ENCODE measurements around the gene TM7SF2.
"Not testable (repeated sequence)": the region's sequence is repeated elsewhere in the genome, so short reads cannot be mapped to it uniquely, and the experiment has no call there.

TM7SF2 gene

DNA sequence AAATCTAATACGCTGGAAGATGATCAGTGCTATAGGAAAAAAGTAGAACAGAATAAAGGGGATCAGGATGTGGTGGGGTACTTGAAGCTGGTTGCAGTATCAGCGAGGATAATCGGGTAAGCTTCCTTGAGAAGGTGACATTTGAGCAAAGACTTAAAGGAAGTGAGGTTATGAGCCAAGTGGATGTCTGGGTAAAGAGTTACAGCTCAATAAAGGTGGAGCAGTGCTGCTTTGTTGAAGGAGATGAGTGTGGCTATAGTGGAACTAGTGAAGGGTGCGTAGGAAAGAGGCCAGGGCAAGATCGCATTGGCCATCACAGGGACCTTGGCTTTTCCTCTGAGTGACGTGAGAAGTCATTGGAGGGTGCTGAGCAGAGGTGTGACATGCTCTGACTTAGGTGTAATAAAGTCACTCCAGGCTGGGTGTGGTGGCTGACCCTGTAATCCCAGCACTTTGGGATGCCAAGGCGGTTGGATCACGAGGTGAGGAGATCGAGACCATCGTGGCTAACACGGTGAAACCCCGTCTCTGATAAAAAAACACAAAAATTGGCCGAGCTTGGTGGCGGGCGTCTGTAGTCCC, 24.9 kb downstream of the TM7SF2 start:
- Mint-ChIP-seq H3K27me3 (no peaks in the 10 kb centered on the region), H3K4me3 (peak overlapping the region; percentile 99), H3K9me3 (ENCODE audit: low read depth) (no peaks in the 10 kb centered on the region), H3K36me3 (no peaks in the 10 kb centered on the region), H3K4me1 (ENCODE audit: low read depth) (peaks cover 35% of the 10 kb centered on the region), H3K27ac (peak overlapping the region; percentile 96)

DNA sequence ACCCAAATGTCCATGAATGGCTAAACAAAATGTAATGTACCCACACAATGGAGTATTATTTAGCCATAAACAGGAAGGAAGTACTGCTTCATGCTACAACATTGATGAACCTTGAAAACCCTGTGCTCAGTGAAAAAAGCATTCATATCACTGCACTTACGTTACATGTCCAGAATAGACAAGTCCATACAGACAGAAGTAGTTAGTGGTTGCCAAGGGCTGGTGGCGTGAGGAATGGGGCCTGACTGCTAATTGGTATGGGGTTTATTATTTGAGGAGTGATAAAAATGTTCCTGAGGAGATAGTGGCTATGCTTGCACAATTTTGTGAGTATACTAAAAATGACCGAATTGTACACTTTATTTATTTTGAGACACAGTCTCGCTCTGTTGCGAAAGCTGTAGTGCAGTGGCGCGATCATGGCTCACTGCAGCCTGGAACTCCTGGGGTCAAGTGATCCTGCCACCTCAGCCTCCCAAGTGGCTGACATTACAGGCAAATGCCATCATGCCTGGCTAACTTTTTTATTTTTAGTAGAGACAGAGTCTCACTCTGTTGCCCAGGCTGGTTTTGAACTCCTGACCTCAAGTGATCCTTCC, 30.3 kb downstream of the TM7SF2 start:
- H3K4me1 Mint-ChIP-seq (ENCODE audit: low read depth) = peaks cover 3% of the 10 kb centered on the region
- H3K9me3 Mint-ChIP-seq (ENCODE audit: low read depth) = no peaks in the 10 kb centered on the region
- no peak overlapping the region for H3K4me3 Mint-ChIP-seq
- H3K27me3 Mint-ChIP-seq = no peaks in the 10 kb centered on the region
- no peak overlapping the region for H3K27ac Mint-ChIP-seq
- H3K36me3 Mint-ChIP-seq = no peaks in the 10 kb centered on the region

DNA sequence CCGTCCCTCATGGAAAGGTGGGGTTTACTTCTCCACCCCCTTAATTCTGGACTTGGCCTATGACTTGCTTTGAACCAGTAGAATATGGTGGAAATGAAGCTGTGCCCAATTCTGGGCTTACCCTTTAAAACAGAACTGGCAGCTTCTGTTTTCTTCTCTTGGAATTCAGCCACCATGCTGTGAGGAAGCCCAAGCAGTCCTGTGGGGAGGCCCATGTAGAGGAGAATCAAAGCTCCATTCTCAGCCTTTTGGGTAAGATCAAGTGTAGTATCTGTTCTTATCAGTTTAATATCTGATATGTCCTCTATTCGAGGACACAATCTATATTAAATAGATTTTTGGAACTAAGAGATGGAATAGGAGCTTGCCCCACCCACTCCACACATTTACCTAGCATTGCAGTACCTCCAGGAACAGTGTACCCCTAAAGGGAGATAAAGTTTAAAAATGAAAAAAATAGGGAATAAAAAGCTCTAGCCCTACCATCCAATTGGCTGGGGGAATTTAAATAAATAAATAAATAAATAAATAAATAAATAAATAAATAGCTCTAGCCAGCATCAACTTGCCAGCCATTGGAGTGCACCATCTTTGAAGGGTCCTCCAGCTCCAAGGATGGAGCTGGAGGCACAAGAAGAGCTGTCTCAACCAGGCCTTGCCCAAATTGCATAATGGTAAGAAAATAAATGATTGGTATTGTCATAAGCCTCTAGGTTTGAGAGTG, 35.8 kb downstream of the TM7SF2 start:
- Mint-ChIP-seq H3K4me1 (ENCODE audit: low read depth) (peaks cover 1% of the 10 kb centered on the region), H3K4me3 (no peak overlapping the region), H3K27me3 (peaks cover 2% of the 10 kb centered on the region), H3K36me3 (no peaks in the 10 kb centered on the region), H3K27ac (no peak overlapping the region), H3K9me3 (ENCODE audit: low read depth) (no peaks in the 10 kb centered on the region)

DNA sequence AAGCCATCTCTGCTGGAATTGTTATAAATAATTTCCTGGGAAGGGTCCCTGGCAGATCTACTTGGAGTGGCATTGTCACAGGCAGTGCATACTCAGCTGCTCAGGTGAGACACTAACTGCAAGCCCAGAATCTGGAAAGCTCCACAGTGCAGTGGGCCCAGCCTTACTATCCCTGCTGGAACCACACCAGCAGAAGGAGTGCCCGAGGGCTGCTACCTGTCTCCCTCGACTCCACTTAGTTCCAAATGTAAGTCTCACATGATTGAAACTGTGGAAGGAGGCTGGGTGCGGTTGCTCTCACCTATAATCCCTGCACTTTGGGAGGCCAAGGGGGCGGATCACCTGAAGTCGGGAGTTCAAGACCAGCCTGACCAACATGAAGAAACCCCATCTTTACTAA, 37.0 kb downstream of the TM7SF2 start:
- Mint-ChIP-seq H3K4me3 (no peak overlapping the region), H3K36me3 (no peaks in the 10 kb centered on the region), H3K4me1 (ENCODE audit: low read depth) (peaks cover 1% of the 10 kb centered on the region), H3K9me3 (ENCODE audit: low read depth) (no peaks in the 10 kb centered on the region), H3K27me3 (peaks cover 6% of the 10 kb centered on the region), H3K27ac (no peak overlapping the region)

DNA sequence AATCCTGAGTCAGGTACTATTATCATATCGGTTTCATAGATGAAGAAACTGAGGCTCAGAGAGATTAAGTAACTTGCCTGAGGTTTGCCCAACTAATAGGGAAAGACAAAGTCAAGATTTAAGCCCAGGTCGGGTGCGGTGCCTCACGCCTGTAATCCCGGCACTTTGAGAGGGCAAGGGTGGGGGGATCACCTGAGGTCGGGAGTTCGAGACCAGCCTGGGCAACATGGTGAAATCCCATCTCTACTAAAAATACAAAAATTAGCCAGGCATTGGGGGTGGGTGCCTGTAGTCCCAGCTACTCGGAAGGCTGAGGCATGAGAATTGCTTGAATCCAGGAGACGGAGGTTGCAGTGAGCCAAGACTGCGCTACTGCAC, 38.4 kb downstream of the TM7SF2 start:
- H3K36me3 Mint-ChIP-seq; H3K27me3 Mint-ChIP-seq; H3K4me3 Mint-ChIP-seq; H3K27ac Mint-ChIP-seq; H3K9me3 Mint-ChIP-seq (ENCODE audit: low read depth); H3K4me1 Mint-ChIP-seq (ENCODE audit: low read depth): not testable (repeated sequence)

DNA sequence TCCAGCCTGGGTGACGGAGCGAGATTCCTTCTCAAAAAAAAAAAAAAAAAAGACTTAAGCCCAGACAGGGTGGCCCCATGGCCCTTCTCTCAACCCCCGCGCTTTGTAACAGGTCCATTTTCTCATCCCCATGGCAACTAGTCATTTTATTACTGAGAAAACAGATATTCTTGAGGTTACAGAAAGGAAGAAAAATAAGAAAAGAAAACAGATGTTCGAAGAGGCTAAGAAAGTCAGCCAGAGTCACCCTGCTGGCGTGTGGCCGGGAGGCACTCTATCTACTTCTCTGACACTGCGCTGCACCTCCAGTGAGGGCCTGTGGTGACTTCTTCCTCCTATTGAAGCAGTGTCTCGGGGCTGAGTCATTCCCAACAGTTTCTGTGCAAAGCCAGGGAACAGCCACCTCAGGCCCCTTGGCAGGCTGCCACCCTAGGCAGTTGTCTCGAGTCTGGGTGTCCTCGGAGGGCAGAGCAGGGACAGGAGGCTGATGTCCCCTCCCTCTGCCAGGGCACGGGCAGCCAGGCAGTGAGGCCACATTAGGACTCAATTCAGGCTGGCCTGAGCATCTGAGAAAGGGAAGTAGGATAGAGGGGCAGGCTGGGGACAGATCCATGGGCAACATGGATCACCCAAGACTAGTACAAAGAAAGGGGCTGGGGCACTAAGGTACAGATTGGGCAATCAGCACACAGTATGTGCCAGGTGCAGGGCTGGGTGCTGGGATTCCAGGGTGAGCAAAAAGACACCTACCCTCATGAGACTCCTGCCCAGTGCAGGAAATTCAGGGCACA, 39.0 kb downstream of the TM7SF2 start:
- Mint-ChIP-seq H3K9me3 (ENCODE audit: low read depth) (no peaks in the 10 kb centered on the region), H3K27ac (no peak overlapping the region), H3K4me3 (no peak overlapping the region), H3K4me1 (ENCODE audit: low read depth) (peaks cover 1% of the 10 kb centered on the region), H3K27me3 (peaks cover 6% of the 10 kb centered on the region), H3K36me3 (no peaks in the 10 kb centered on the region)

DNA sequence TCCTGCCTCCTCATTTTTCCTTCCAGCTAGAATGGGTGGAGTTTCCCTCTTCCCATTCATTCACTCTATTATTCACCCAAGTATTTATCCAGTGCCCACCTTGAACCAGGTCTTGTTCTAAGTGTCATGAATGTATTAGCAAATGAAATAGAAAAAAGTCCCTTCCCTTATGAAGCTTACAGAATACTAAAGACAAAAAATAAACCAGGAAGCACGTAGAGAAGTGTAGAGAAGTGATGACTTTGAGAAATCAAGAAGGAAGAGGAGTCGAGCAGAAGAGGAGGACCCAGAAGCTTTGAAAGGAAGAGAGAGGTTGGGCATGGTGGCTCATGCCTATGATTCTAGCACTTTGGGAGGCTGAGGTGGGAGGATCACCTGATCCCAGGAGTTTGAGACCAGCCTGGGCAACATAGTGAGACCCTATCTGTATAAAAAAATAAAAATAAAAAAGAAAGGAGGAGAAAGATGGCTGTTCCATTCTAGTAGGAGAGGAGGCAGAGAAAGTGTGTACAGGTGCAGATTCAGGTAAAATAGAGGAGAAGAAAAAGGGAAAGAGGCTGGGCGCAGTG, 39.7 kb downstream of the TM7SF2 start:
- no peaks in the 10 kb centered on the region for H3K36me3 Mint-ChIP-seq
- no peaks in the 10 kb centered on the region for H3K9me3 Mint-ChIP-seq (ENCODE audit: low read depth)
- H3K4me3 Mint-ChIP-seq = no peak overlapping the region
- peaks cover 1% of the 10 kb centered on the region for H3K4me1 Mint-ChIP-seq (ENCODE audit: low read depth)
- peaks cover 6% of the 10 kb centered on the region for H3K27me3 Mint-ChIP-seq
- no peak overlapping the region for H3K27ac Mint-ChIP-seq

DNA sequence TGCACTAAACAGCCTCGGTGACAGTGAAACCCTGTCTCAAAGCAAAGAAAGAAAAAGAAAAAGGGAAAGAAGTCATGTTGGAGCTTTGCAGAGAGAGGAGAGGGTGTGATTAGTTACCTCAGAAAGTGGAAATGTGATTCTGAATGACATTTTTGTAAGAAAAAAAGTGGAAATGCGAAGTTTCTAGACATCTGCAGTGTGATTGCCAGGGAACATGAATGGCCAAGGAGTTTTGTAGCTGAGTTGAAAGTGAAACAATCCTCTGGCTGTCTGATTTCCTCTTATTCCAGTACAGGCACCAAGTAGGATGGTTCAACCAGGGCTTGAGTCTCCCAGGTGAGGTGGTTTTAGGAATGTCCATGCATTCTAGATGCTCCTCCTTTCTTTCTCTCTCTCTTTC, 40.5 kb downstream of the TM7SF2 start:
- Mint-ChIP-seq H3K27me3 (peaks cover 6% of the 10 kb centered on the region), H3K27ac (no peak overlapping the region), H3K36me3 (no peaks in the 10 kb centered on the region), H3K9me3 (ENCODE audit: low read depth) (no peaks in the 10 kb centered on the region), H3K4me1 (ENCODE audit: low read depth) (peaks cover 1% of the 10 kb centered on the region), H3K4me3 (no peak overlapping the region)

DNA sequence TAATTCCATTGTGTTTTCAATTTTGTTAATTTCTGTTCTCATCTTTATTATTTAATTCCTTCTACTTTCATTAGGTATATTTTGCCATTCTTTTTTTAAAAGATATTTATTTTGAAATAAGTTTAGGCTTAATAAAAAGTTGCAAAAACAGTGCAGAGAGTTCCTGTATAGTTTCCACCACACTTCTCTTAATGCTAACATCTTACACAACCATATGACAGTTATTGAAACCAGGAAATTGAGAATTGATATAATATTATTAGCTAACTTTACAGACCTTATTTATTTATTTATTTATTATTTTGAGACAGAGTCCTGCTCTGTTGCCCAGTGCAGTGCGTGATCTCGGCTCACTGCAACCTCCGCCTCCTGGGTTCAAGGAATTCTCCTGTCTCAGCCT, 44.6 kb downstream of the TM7SF2 start:
- no peak overlapping the region for H3K4me3 Mint-ChIP-seq

DNA sequence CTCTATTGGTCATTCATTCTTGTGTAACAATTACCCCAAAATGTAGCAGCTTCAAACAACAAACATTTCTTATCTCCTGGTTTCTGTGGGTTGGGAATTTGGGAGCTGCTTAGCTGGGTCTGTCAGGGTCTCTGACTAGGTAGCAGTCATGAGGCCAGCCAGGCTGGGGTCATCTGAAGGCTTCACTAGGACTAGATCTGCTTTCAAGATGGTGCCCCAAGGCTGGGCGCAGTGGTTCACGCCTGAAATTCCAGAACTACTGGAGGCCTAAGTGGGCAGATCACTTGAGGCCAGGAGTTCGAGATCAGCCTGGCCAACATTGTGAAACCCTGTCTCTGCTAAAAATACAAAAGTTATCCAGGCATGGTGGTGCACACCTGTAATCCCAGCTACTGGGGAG, 45.3 kb downstream of the TM7SF2 start:
- Mint-ChIP-seq H3K9me3 (ENCODE audit: low read depth) (no peaks in the 10 kb centered on the region), H3K36me3 (no peaks in the 10 kb centered on the region), H3K4me1 (ENCODE audit: low read depth) (peaks cover 1% of the 10 kb centered on the region), H3K27me3 (peaks cover 5% of the 10 kb centered on the region), H3K4me3 (no peak overlapping the region), H3K27ac (no peak overlapping the region)

More for the DNA sequence above, 44.6 kb downstream of the TM7SF2 start:
- Mint-ChIP-seq H3K27ac (no peak overlapping the region), H3K9me3 (ENCODE audit: low read depth) (no peaks in the 10 kb centered on the region), H3K27me3 (peaks cover 7% of the 10 kb centered on the region), H3K4me1 (ENCODE audit: low read depth) (peaks cover 1% of the 10 kb centered on the region), H3K36me3 (no peaks in the 10 kb centered on the region)

DNA sequence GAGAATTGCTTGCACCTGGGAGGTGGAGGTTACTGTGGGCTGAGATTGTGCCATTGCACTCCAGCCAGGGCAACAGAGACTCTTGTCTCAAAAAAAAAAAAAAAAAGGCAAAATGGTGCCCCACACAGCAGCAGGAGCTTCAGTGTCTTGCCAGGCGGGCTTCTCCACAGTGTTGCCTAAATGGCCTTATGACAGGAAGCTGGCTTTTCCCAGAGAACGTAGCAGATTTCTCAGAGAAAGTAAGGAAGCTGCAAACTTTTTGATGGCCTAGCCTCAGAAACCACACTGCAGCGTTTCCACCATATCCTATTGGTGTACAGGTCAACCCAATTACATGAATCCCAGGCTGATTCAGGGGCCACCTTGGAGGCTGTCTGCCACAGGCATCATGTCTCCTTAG, 45.7 kb downstream of the TM7SF2 start:
- Mint-ChIP-seq H3K9me3 (ENCODE audit: low read depth) (no peaks in the 10 kb centered on the region), H3K27me3 (peaks cover 5% of the 10 kb centered on the region), H3K27ac (no peak overlapping the region), H3K36me3 (no peaks in the 10 kb centered on the region), H3K4me3 (no peak overlapping the region), H3K4me1 (ENCODE audit: low read depth) (no peaks in the 10 kb centered on the region)

DNA sequence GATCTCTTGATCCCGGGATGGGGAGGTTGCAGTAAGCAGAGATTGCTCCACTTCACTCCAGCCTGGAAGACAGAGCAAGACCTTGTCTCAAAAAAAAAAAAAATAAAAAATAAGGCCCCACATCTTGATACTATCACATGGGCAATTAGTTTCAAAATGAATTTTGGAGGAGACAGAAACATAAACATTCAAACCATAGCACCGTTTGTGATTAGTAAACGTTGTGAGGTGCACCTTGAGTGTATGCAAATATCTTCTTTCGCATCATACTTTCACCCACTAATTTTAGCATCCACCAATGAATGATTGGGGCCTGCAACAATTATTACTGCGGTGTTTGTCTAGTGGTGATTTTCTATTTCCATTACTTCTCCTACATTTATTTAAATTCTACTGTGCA, 47.3 kb downstream of the TM7SF2 start:
- no peak overlapping the region for H3K27ac Mint-ChIP-seq
- no peak overlapping the region for H3K4me3 Mint-ChIP-seq
- H3K9me3 Mint-ChIP-seq (ENCODE audit: low read depth) = no peaks in the 10 kb centered on the region

DNA sequence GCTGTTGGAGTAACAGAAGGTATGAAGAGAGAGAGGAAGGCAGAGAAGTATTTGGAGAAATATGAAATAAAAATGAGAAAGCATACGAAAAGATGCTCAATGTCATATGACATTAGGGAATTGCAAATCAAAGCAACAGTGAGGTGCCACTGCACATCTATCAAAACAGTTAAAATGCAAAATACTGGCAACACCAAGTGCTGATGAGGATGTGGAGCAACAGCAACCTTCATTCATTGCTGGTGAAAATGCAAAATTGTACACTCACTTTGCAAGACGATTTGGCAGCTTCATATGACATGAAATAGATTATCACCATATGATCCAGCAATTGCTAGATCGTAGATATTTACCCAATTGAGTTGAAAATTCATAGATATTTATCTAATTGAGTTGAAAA, 49.0 kb downstream of the TM7SF2 start:
- H3K36me3 Mint-ChIP-seq = no peaks in the 10 kb centered on the region
- no peak overlapping the region for H3K4me3 Mint-ChIP-seq

More for the DNA sequence above, 47.3 kb downstream of the TM7SF2 start:
- H3K4me1 Mint-ChIP-seq (ENCODE audit: low read depth) = no peaks in the 10 kb centered on the region
- H3K27me3 Mint-ChIP-seq = peaks cover 2% of the 10 kb centered on the region
- H3K36me3 Mint-ChIP-seq = no peaks in the 10 kb centered on the region

DNA sequence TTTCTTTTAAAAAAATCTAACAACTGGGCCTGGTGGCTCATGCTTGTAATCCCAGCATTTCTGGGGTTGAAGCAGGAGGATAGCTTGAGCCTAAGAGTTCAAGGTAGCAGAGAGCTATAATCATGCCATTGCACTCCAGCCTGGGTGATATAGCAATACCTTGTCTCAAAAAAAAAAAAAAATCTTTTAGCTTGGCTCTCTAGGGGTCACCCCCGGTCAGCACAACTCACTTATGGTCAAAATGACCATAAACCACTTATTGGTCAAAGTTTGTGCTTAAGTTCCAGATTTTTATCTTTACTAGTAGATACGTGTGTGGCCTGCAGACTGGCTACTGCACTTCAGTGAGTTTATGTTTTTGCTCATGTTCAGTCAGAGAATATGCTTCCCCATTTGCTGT, 52.0 kb downstream of the TM7SF2 start:
- no peaks in the 10 kb centered on the region for H3K4me1 Mint-ChIP-seq (ENCODE audit: low read depth)
- no peaks in the 10 kb centered on the region for H3K36me3 Mint-ChIP-seq
- H3K9me3 Mint-ChIP-seq (ENCODE audit: low read depth) = no peaks in the 10 kb centered on the region
- H3K27ac Mint-ChIP-seq = no peak overlapping the region
- no peak overlapping the region for H3K4me3 Mint-ChIP-seq
- no peaks in the 10 kb centered on the region for H3K27me3 Mint-ChIP-seq

More for the DNA sequence above, 49.0 kb downstream of the TM7SF2 start:
- Mint-ChIP-seq H3K4me1 (ENCODE audit: low read depth) (no peaks in the 10 kb centered on the region), H3K27ac (no peak overlapping the region), H3K9me3 (ENCODE audit: low read depth) (no peaks in the 10 kb centered on the region), H3K27me3 (peaks cover 2% of the 10 kb centered on the region)
